PFSK-1 (cell line): Measurements from ENCODE around the gene KIF17.

Experiments used
- FOXP2 ChIP-seq: optimal IDR thresholded peaks from 2 replicates; pipeline ENCODE3; 2011; ENCODE audit warnings: borderline replicate concordance, control low read depth, inconsistent platforms; ENCODE audit not compliant: insufficient read depth; ENCODE audit errors: extremely low read length, extremely low read depth
- POLR2AphosphoS5 ChIP-seq: IDR thresholded peaks from 2 replicates; pipeline ENCODE4 v1.6.1; 2012; ENCODE audit warnings: low read depth, mild to moderate bottlenecking, control low read depth, low read length, moderate library complexity
- SIN3A ChIP-seq: IDR thresholded peaks from 2 replicates; pipeline ENCODE4 v1.6.1; 2012; ENCODE audit warnings: mild to moderate bottlenecking, low read length, moderate library complexity, borderline replicate concordance; ENCODE audit not compliant: insufficient read depth
- TAF1 ChIP-seq: IDR thresholded peaks from 2 replicates; pipeline ENCODE4 v1.6.1; 2012; ENCODE audit warnings: low read length, control low read depth, borderline replicate concordance; ENCODE audit not compliant: insufficient read depth
- TF ChIP-seq, protein P1 (sequence below), 2 experiments: IDR thresholded peaks; 2 replicates each; pipeline versions ENCODE4 v1.6.1 to v1.8.0; 2011 to 2012; ENCODE audit warnings: low read depth in 2 of 2, low read length in 2 of 2, control low read depth in 1 of 2, inconsistent platforms in 1 of 2, mild to moderate bottlenecking in 1 of 2, moderate library complexity in 1 of 2; ENCODE audit not compliant: insufficient read depth in 1 of 2

DNA sequence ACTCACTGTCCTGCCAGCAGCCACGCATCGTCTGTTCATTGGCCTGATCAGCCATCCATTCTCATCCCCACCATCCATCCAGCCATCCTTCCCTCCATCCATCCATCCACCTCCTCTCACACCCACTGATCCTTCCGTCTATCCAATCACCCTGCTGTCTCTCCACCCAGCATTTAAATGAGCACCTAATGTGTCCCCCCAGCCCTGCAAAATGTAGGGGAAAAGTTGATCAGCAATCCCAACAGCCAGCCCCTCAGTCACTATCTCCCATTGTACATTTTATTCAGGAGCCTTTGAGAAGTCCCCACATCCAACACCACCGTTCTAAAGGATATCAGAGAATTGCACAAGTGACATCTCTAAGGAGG lies 45.6 kb downstream of the KIF17 start:
- TF ChIP-seq POLR2AphosphoS5 (no peak), SIN3A (no peak), FOXP2 (no peak), TAF1 (no peak)
- TF ChIP-seq, protein P1, sequence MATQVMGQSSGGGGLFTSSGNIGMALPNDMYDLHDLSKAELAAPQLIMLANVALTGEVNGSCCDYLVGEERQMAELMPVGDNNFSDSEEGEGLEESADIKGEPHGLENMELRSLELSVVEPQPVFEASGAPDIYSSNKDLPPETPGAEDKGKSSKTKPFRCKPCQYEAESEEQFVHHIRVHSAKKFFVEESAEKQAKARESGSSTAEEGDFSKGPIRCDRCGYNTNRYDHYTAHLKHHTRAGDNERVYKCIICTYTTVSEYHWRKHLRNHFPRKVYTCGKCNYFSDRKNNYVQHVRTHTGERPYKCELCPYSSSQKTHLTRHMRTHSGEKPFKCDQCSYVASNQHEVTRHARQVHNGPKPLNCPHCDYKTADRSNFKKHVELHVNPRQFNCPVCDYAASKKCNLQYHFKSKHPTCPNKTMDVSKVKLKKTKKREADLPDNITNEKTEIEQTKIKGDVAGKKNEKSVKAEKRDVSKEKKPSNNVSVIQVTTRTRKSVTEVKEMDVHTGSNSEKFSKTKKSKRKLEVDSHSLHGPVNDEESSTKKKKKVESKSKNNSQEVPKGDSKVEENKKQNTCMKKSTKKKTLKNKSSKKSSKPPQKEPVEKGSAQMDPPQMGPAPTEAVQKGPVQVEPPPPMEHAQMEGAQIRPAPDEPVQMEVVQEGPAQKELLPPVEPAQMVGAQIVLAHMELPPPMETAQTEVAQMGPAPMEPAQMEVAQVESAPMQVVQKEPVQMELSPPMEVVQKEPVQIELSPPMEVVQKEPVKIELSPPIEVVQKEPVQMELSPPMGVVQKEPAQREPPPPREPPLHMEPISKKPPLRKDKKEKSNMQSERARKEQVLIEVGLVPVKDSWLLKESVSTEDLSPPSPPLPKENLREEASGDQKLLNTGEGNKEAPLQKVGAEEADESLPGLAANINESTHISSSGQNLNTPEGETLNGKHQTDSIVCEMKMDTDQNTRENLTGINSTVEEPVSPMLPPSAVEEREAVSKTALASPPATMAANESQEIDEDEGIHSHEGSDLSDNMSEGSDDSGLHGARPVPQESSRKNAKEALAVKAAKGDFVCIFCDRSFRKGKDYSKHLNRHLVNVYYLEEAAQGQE (IDR thresholded peaks at IDR 0.05; ENCODE audit: insufficient read depth in 1 of 2, low read depth in 2 of 2, low read length in 2 of 2), result no peak
